ENCODE measurements around the gene NAPEPLD.

GRCh38 chr7:103097041-103097440, 51.9 kb downstream of the NAPEPLD start:
- TF ChIP-seq CTCF (IDR thresholded peaks at IDR 0.05; ENCODE audit: poor library complexity, severe bottlenecking) = no peak
- TF ChIP-seq POLR2AphosphoS5 (IDR thresholded peaks at IDR 0.05) = no peak
- no peak for TF ChIP-seq REST (IDR thresholded peaks at IDR 0.05; ENCODE audit: borderline replicate concordance)
- TF ChIP-seq EZH2 (IDR thresholded peaks at IDR 0.05; ENCODE audit: borderline replicate concordance, insufficient read depth, low read length, poor library complexity, severe bottlenecking) = no peak
- TF ChIP-seq TAF1 (IDR thresholded peaks at IDR 0.05; ENCODE audit: low read depth) = no peak
- TF ChIP-seq EP300 (conservative IDR thresholded peaks at IDR 0.05; ENCODE audit: poor library complexity, severe bottlenecking) = no peak
